Keratinocyte (primary cell): Measurements from ENCODE around the gene AXIN2. TPM values are rescaled to one million over a fixed set of nuclear protein-coding genes. Genes with fewer than 3 reads are reported as not detected.

Experiments used
- DNase-seq: peaks from one replicate; pipeline ENCODE4 v3.0.0-alpha.2; 2011; ENCODE audit warnings: low read depth, missing footprints, low spot score
- FAIRE-seq: peaks from 2 replicates; lab custom pipeline; 2011; peaks lifted over from hg19 to GRCh38; lab: Jason Lieb, UNC
- H2AFZ ChIP-seq: 2 replicates; pipeline ENCODE4 v1.6.0; 2012; ENCODE audit warnings: low read length, control low read depth, inconsistent platforms; ENCODE audit not compliant: control insufficient read depth
- H3K27ac ChIP-seq: 2 replicates; pipeline ENCODE4 v1.5.1; 2011; ENCODE audit warnings: low read length; ENCODE audit not compliant: control insufficient read depth, insufficient read depth
- H3K27me3 ChIP-seq: 3 replicates; pipeline ENCODE4 v1.6.0; 2011; ENCODE audit warnings: low read length; ENCODE audit not compliant: control insufficient read depth, insufficient read depth; ENCODE audit errors: extremely low read depth
- H3K36me3 ChIP-seq, 2 experiments: 2 replicates in 1 of 2; 3 replicates in 1 of 2; pipeline ENCODE4 v1.5.1; 2011; ENCODE audit warnings: low read length in 2 of 2, mild to moderate bottlenecking in 1 of 2; ENCODE audit not compliant: control insufficient read depth in 2 of 2, insufficient read depth in 2 of 2; ENCODE audit errors: extremely low read depth in 1 of 2
- H3K4me1 ChIP-seq: 3 replicates; pipeline ENCODE4 v1.5.1; 2011; ENCODE audit warnings: low read length; ENCODE audit not compliant: control insufficient read depth, insufficient read depth; ENCODE audit errors: extremely low read depth
- H3K4me2 ChIP-seq: 3 replicates; pipeline ENCODE4 v1.6.0; 2011; ENCODE audit warnings: low read depth, low read length; ENCODE audit not compliant: control insufficient read depth, insufficient read depth; ENCODE audit errors: extremely low read depth
- H3K4me3 ChIP-seq, 3 experiments: fragments of 200-600 bp in 1 of 3; sonication (generic) in 1 of 3; 2 replicates in 2 of 3; 3 replicates in 1 of 3; pipeline ENCODE4 v1.5.1; 2011 to 2016; ENCODE audit warnings: low read length in 3 of 3, mild to moderate bottlenecking in 3 of 3, control low read depth in 2 of 3, inconsistent platforms in 1 of 3, low read depth in 1 of 3, mixed read lengths in 1 of 3, mixed run types in 1 of 3, moderate library complexity in 1 of 3; ENCODE audit not compliant: control insufficient read depth in 2 of 3, insufficient read depth in 2 of 3; ENCODE audit errors: extremely low read depth in 1 of 3
- H3K79me2 ChIP-seq: 2 replicates; pipeline ENCODE4 v1.6.0; 2012; ENCODE audit warnings: low read length; ENCODE audit not compliant: control insufficient read depth, insufficient read depth
- H3K9ac ChIP-seq: 3 replicates; pipeline ENCODE4 v1.6.0; 2011; ENCODE audit warnings: low read length; ENCODE audit not compliant: control insufficient read depth, insufficient read depth; ENCODE audit errors: extremely low read depth
- H3K9me1 ChIP-seq: 3 replicates; pipeline ENCODE4 v1.6.0; 2011; ENCODE audit warnings: low read length; ENCODE audit not compliant: control insufficient read depth, insufficient read depth; ENCODE audit errors: extremely low read depth
- H3K9me3 ChIP-seq: 2 replicates; pipeline ENCODE4 v1.5.1; 2012; ENCODE audit warnings: low read depth, low read length; ENCODE audit not compliant: control insufficient read depth
- H4K20me1 ChIP-seq: 3 replicates; pipeline ENCODE4 v1.6.0; 2011; ENCODE audit warnings: low read length; ENCODE audit not compliant: control insufficient read depth, insufficient read depth; ENCODE audit errors: extremely low read depth
- CTCF ChIP-seq, 3 experiments: IDR thresholded peaks in 1 of 3; conservative IDR thresholded peaks in 1 of 3; optimal IDR thresholded peaks in 1 of 3; 2 replicates in 2 of 3; 3 replicates in 1 of 3; pipeline versions ENCODE3 to v1.5.1; 2011; ENCODE audit warnings: low read length in 3 of 3, mild to moderate bottlenecking in 3 of 3, moderate library complexity in 2 of 3, control low read depth in 1 of 3, inconsistent platforms in 1 of 3; ENCODE audit not compliant: insufficient read depth in 2 of 3; ENCODE audit errors: extremely low read depth in 1 of 3
- EZH2 ChIP-seq: IDR thresholded peaks from one replicate; pipeline ENCODE4 v1.6.1; 2012; ENCODE audit warnings: inconsistent platforms, mild to moderate bottlenecking, low read length, moderate library complexity
- dilution Hi-C: fragments of 300-500 bp; cut with MboI; formaldehyde crosslinking; loops from one replicate; pipeline ENCODE4 v1.7.0; 2020; ENCODE audit warnings: low sequenced_read_pairs; ENCODE audit not compliant: extremely low pct_ligation_motif_present
- polyA plus RNA-seq, 5 experiments: library from polyadenylated mRNA; depleted of rRNA in 3 of 5; stranded (reverse) in 3 of 5; stranded (forward) in 1 of 5; unstranded in 1 of 5; fragments of >200 nt; gene quantifications; 1 replicate in 1 of 5; 2 replicates in 3 of 5; 3 replicates in 1 of 5; pipeline versions ENCODE4 v1.2.1 to v1.2.3, GENCODE V29; 2011 to 2012; ENCODE audit warnings: missing spikeins in 2 of 5, low read depth in 1 of 5, low replicate concordance in 1 of 5

The AXIN2 gene
- polyA plus RNA-seq, 1 donor (not counting 4 experiments of a cell fraction or from before 2014, with no cell fraction given), result 0.14 TPM

DNA sequence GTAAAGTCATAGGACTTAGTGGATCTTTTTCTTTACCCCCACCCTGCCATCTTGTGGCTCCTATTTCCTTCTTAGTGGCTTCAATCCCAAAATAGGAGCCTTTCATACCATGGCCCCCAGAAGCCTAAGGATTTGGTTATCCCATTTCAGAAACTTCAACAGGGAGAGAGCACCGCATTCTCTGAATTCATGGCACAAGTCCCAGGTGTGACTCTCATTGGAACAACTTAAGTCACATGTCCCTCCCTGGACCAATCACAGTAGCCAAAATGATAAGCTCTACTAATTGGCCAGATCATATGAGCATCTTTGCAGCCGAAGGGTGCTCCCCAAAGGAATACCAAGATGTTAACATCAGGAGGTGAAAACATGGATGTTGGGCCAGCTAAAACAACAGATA lies 43.2 kb downstream of the AXIN2 start:
- H2AFZ ChIP-seq, result no peak overlapping the region
- H3K9me1 ChIP-seq, result no peaks in the 10 kb centered on the region
- no peaks in the 10 kb centered on the region for H3K79me2 ChIP-seq
- TF ChIP-seq CTCF (optimal IDR thresholded peaks at IDR 0.05 in 1 of 3, IDR thresholded peaks at IDR 0.05 in 1 of 3, conservative IDR thresholded peaks at IDR 0.05 in 1 of 3; ENCODE audit: extremely low read depth in 1 of 3, insufficient read depth in 2 of 3, low read length in 3 of 3) (no peak), EZH2 (no peak)
- no peak overlapping the region for H3K27ac ChIP-seq
- no peaks in the 10 kb centered on the region for H3K36me3 ChIP-seq
- H3K4me2 ChIP-seq, result no peak overlapping the region
- dilution Hi-C loops, result no loop called here
- H4K20me1 ChIP-seq, result no peaks in the 10 kb centered on the region
- peaks cover 5% of the 10 kb centered on the region for H3K4me1 ChIP-seq
- H3K9ac ChIP-seq, result no peak overlapping the region
- FAIRE-seq, result no peak
- no peaks in the 10 kb centered on the region for H3K27me3 ChIP-seq
- DNase-seq, result no peak
- no peaks in the 10 kb centered on the region for H3K9me3 ChIP-seq
- H3K4me3 ChIP-seq, result no peak overlapping the region

DNA sequence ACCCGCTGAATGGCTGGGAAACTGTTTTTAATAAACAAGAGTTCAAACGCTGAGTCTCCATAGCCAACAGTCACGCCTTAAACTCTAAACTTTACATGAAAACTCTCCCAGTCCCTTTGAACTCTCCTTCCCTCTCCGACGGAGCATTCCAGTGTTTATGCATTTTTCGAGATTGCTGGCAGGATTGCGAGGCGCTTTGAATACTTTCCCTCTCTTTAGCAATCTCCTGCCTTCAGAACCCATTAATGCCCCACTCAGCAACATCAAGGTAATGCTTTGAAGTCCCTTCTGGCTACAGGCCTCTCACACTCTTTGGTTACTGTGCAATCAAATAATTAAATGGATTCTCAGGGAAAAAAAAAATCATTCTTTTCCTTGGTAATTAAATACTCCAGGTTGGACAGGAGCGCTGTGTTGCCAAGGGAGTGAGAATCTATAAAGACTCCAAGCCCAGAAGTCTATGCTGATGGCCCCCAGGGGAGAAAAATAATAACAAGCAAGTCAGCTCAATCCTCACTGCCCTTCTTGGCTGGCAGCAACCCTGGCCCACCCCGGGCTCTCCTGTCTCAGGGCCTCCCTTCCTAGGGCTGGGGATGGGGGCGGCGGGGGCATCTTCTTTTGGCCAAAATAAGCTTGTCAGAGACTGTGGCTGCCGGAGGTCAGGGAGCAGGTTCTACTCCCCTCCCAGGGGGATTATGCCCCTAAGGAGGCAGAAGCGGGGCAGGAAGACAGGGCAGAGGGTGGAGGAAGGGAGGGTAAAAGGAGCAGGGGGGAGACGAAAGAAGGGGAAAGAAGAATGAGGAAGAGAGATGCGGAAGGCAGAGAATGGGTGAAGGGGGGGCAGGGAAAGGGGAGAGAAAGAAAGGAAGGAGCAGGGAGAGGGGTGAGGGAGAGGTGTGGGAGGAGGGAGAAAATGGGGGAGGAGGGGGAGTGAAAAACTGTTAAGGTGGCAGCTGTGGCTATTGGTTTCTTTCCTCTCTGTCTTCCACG lies 45.2 kb downstream of the AXIN2 start:
- H3K9ac ChIP-seq, result no peak overlapping the region
- no peak overlapping the region for H3K4me2 ChIP-seq
- no peaks in the 10 kb centered on the region for H4K20me1 ChIP-seq
- TF ChIP-seq EZH2, result no peak
- no peak for TF ChIP-seq CTCF (optimal IDR thresholded peaks at IDR 0.05 in 1 of 3, IDR thresholded peaks at IDR 0.05 in 1 of 3, conservative IDR thresholded peaks at IDR 0.05 in 1 of 3; ENCODE audit: extremely low read depth in 1 of 3, insufficient read depth in 2 of 3, low read length in 3 of 3)
- FAIRE-seq, result no peak
- H3K4me1 ChIP-seq, result peaks cover 5% of the 10 kb centered on the region
- no peaks in the 10 kb centered on the region for H3K9me3 ChIP-seq
- dilution Hi-C loops, result no loop called here
- no peaks in the 10 kb centered on the region for H3K36me3 ChIP-seq
- H3K4me3 ChIP-seq, result no peak overlapping the region
- no peak overlapping the region for H2AFZ ChIP-seq
- H3K27me3 ChIP-seq, result no peaks in the 10 kb centered on the region
- H3K27ac ChIP-seq, result no peak overlapping the region
- no peak for DNase-seq
- H3K79me2 ChIP-seq, result no peaks in the 10 kb centered on the region
- no peaks in the 10 kb centered on the region for H3K9me1 ChIP-seq
